Measurements from ENCODE around the gene SLC25A19.

Gene SLC25A19

GRCh38 chr17:75289115-75289831 lies at the start of gene SLC25A19:
Gene SLC25A19, minus strand, starts transcription at chr17:75289433. Its CDS starts 2,669 bp downstream, at chr17:75286764.
- TF ChIP-seq CTCF (conservative IDR thresholded peaks at IDR 0.05): 0 out of 2 replicates have a peak, but pooled peaks have one; percentile 4
- H3K27ac ChIP-seq: peak within 1 kb of the TSS; percentile 77

GRCh38 chr17:75338335-75338734 lies 49.1 kb upstream of the SLC25A19 start:
- no peak for TF ChIP-seq CTCF (conservative IDR thresholded peaks at IDR 0.05)
- no peak overlapping the region for H3K27ac ChIP-seq

GRCh38 chr17:75335315-75335714 lies 46.1 kb upstream of the SLC25A19 start:
- no peak for TF ChIP-seq CTCF (conservative IDR thresholded peaks at IDR 0.05)
- H3K27ac ChIP-seq: no peak overlapping the region

- TF ChIP-seq CTCF (conservative IDR thresholded peaks at IDR 0.05): no peak
These were observed 45.5 kb upstream of the SLC25A19 start for GRCh38 chr17:75334723-75335122.

GRCh38 chr17:75331671-75332070 lies 42.4 kb upstream of the SLC25A19 start:
- no peak overlapping the region for H3K27ac ChIP-seq
- no peak for TF ChIP-seq CTCF (conservative IDR thresholded peaks at IDR 0.05)

More at GRCh38 chr17:75334723-75335122, 45.5 kb upstream of the SLC25A19 start:
- H3K27ac ChIP-seq: no peak overlapping the region

GRCh38 chr17:75327757-75328156 lies 38.5 kb upstream of the SLC25A19 start:
- no peak overlapping the region for H3K27ac ChIP-seq
- no peak for TF ChIP-seq CTCF (conservative IDR thresholded peaks at IDR 0.05)

- TF ChIP-seq CTCF (conservative IDR thresholded peaks at IDR 0.05): no peak
These were observed 37.1 kb upstream of the SLC25A19 start for GRCh38 chr17:75326226-75326848.

More at GRCh38 chr17:75326226-75326848, 37.1 kb upstream of the SLC25A19 start:
- H3K27ac ChIP-seq: no peak overlapping the region

Data from VCaP (cell line).